ENCODE data around the gene MS4A6A. TPM values are rescaled to one million over a fixed set of nuclear protein-coding genes. Genes with fewer than 3 reads are reported as not detected.

MS4A6A gene
- total RNA-seq, 1 experiment from 2014 or later: not detected

- Histone ChIP-seq H3K4me2 (ENCODE audit: low read length) (no peak overlapping the region), H3K4me3 (ENCODE audit: low read length) (no peak overlapping the region), H2AFZ (ENCODE audit: low read length) (no peak overlapping the region), H3K9ac (ENCODE audit: low read length) (no peak overlapping the region), H3K36me3 (ENCODE audit: low read depth, low read length) (no peaks in the 10 kb centered on the region), H3K9me3 (ENCODE audit: low read length) (no peaks in the 10 kb centered on the region), H4K20me1 (ENCODE audit: low read length) (no peaks in the 10 kb centered on the region), H3K9me2 (replicated peaks; ENCODE audit: low read length) (no peaks in the 10 kb centered on the region), H3K27ac (ENCODE audit: low read length) (no peak overlapping the region), H3K27me3 (ENCODE audit: low read length) (no peaks in the 10 kb centered on the region), H3K4me1 (ENCODE audit: insufficient read depth, low read length) (0 out of 2 replicates have a peak, but pooled peaks cover 3% of the 10 kb centered on the region), H3F3A (ENCODE audit: low read length, unreplicated experiment) (no peaks in the 10 kb centered on the region), H3K79me2 (ENCODE audit: low read length) (no peaks in the 10 kb centered on the region)
- intact Hi-C loops (cut with micrococcal nuclease): no loop called here
- CTCF ChIA-PET: no interaction called here
- BruUV-seq (replicated peaks): no TSS peak
- ATAC-seq: no peak
- TF ChIP-seq EZH2phosphoT487 (IDR thresholded peaks at IDR 0.05; ENCODE audit: borderline replicate concordance, low read length): no peak
- TF ChIP-seq EZH2 (IDR thresholded peaks at IDR 0.05; ENCODE audit: low read length, unreplicated experiment): no peak
- no peak for TF ChIP-seq CTCF (conservative IDR thresholded peaks at IDR 0.05; ENCODE audit: low read depth, low read length)
- POLR2A ChIA-PET (ENCODE audit: unreplicated experiment): no interaction called here
- no peak for DNase-seq
Observed at GRCh38 chr11:60197442-60197841, 14.6 kb upstream of the MS4A6A start.

DNA sequence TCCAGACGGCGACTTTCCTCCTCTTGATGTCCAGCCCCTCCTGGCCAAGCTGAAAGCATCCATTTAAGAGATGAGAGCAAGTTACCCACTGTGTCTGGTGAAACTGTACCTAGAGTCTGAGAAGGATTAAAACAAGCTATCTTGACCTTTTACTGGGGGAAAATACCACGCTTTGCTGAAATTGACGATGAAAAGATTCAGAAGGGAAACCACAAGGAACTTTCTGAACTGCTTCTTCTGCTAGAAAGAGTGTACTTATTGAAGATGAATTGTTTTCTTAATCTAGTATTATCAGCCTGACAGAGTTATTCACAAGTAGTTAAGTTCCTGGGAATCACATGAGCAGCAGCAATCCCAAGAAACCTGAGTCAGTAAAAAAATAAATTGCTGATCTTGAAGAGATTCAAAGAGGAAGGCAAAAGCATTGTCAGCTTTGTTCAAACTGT, 13.1 kb upstream of the MS4A6A start:
- Histone ChIP-seq H4K20me1 (ENCODE audit: low read length) (no peaks in the 10 kb centered on the region), H3K4me1 (ENCODE audit: insufficient read depth, low read length) (0 out of 2 replicates have a peak, but pooled peaks cover 3% of the 10 kb centered on the region), H3F3A (ENCODE audit: low read length, unreplicated experiment) (no peaks in the 10 kb centered on the region), H3K27ac (ENCODE audit: low read length) (no peak overlapping the region), H3K4me2 (ENCODE audit: low read length) (no peak overlapping the region), H3K9ac (ENCODE audit: low read length) (no peak overlapping the region), H3K36me3 (ENCODE audit: low read depth, low read length) (no peaks in the 10 kb centered on the region), H3K9me2 (replicated peaks; ENCODE audit: low read length) (no peaks in the 10 kb centered on the region), H3K4me3 (ENCODE audit: low read length) (no peak overlapping the region), H3K9me3 (ENCODE audit: low read length) (no peaks in the 10 kb centered on the region), H2AFZ (ENCODE audit: low read length) (no peak overlapping the region), H3K79me2 (ENCODE audit: low read length) (no peaks in the 10 kb centered on the region), H3K27me3 (ENCODE audit: low read length) (no peaks in the 10 kb centered on the region)
- ChIA-PET POLR2A (ENCODE audit: unreplicated experiment) (no interaction called here), CTCF (no interaction called here)
- intact Hi-C loops (cut with micrococcal nuclease): no loop called here
- ATAC-seq (no peak), DNase-seq (no peak)
- TF ChIP-seq EZH2phosphoT487 (IDR thresholded peaks at IDR 0.05; ENCODE audit: borderline replicate concordance, low read length): no peak
- no TSS peak for BruUV-seq (replicated peaks)

DNA sequence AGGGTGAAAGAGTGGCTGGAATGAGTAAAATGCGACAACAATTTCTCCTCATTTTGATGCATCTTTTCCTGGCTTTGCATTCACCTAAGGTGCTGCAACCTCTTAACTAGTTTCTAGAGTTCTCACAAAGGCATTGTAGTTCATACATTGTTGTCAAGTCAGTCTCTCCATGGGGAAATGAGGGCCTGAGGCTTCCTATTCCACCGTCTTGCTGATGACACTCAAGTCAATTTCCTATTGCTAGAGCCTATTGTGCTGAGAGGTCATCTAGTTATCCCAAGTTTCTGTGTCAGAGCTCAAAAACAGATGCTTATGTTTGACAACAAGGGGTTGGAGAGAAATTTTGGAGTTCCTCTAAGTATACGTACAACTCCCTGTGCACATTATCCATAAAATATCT, 11.6 kb upstream of the MS4A6A start:
- H2AFZ ChIP-seq (ENCODE audit: low read length): no peak overlapping the region
- no peaks in the 10 kb centered on the region for H3K27me3 ChIP-seq (ENCODE audit: low read length)
- no peaks in the 10 kb centered on the region for H3K36me3 ChIP-seq (ENCODE audit: low read depth, low read length)
- POLR2A ChIA-PET (ENCODE audit: unreplicated experiment): no interaction called here
- no peak overlapping the region for H3K9ac ChIP-seq (ENCODE audit: low read length)
- CTCF ChIA-PET: no interaction called here
- H3F3A ChIP-seq (ENCODE audit: low read length, unreplicated experiment): no peaks in the 10 kb centered on the region
- no peak for TF ChIP-seq CTCF (conservative IDR thresholded peaks at IDR 0.05; ENCODE audit: low read depth, low read length)
- no peak for TF ChIP-seq EZH2 (IDR thresholded peaks at IDR 0.05; ENCODE audit: low read length, unreplicated experiment)
- no peak for TF ChIP-seq EZH2phosphoT487 (IDR thresholded peaks at IDR 0.05; ENCODE audit: borderline replicate concordance, low read length)
- H3K27ac ChIP-seq (ENCODE audit: low read length): no peak overlapping the region
- H3K4me3 ChIP-seq (ENCODE audit: low read length): no peak overlapping the region
- H3K9me3 ChIP-seq (ENCODE audit: low read length): no peaks in the 10 kb centered on the region
- ATAC-seq (no peak), DNase-seq (no peak)
- no TSS peak for BruUV-seq (replicated peaks)
- no peaks in the 10 kb centered on the region for H3K79me2 ChIP-seq (ENCODE audit: low read length)
- intact Hi-C loops (cut with micrococcal nuclease): no loop called here
- H4K20me1 ChIP-seq (ENCODE audit: low read length): no peaks in the 10 kb centered on the region
- H3K4me2 ChIP-seq (ENCODE audit: low read length): no peak overlapping the region
- no peaks in the 10 kb centered on the region for H3K9me2 ChIP-seq (replicated peaks; ENCODE audit: low read length)
- 0 out of 2 replicates have a peak, but pooled peaks cover 3% of the 10 kb centered on the region for H3K4me1 ChIP-seq (ENCODE audit: insufficient read depth, low read length)

All from PC-3 (cell line).